Activated CD4-positive, alpha-beta T cell treated with anti-CD3 and anti-CD28 coated beads, Interleukin-2, amount 50 U/mL, for 4 hours (primary cell): Measurements from ENCODE around the gene GRPEL1.
"Not testable (repeated sequence)": the region's sequence is repeated elsewhere in the genome, so short reads cannot be mapped to it uniquely, and the experiment has no call there.

ENCODE experiments used
- DNase-seq, 2 experiments: peaks; one replicate each; pipeline ENCODE4 v3.0.0-alpha.2; 2020

Gene GRPEL1

DNA sequence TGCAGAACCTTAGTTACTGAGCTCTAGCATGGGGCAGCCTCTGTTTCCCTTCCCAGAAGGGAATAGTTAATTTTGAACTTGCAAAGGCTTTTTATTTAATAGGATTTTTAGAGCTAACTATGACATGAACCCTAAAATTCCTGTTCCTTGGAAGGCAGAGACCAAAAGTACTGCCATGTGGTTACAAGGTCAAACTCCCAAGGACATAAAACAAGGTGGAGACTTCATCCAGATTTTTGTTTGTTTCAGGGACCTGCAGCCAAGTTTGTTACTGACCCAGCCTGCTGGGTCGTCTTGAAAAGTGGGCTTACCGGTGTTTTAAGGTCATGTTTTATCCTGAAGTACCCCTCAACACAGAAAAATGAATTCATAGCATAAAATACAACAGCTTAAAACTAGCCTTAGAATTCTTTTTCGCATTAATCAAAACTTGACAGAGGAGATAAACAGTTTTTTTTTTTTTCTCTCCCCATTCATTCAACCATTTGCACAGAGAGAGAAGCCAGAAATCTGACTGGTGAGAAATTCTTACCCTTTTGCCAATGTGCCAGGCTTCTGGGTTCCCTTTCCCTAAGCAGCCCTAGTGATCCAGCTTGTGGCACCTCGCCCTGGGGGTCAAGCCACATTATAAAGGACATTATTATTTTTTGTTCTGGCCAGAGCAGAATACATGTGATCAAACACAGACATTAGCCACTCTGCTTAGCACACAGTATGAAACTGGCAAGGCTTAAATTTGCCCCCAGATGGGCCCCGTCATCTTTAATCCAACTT is 21.5 kb upstream of the GRPEL1 start:
- DNase-seq: no peak

DNA sequence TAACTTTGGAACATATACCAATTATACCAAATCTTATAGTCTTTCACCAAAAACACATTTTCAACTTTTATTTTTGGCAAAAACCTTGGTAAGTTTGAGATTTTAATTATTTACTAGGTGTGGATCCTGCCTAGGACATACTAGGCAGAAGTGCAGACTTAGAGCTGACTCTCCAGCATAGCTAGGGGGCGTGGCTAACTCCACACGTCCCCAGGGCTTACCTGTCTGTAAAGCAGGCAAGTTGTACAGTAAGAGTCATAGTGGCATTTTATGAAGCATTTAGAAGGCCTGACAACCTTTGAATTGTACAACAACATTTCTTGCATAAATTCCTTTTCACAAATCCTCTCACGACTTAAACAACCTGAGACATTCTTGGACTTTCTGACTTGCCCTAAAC is 19.2 kb upstream of the GRPEL1 start:
- no peak for DNase-seq

DNA sequence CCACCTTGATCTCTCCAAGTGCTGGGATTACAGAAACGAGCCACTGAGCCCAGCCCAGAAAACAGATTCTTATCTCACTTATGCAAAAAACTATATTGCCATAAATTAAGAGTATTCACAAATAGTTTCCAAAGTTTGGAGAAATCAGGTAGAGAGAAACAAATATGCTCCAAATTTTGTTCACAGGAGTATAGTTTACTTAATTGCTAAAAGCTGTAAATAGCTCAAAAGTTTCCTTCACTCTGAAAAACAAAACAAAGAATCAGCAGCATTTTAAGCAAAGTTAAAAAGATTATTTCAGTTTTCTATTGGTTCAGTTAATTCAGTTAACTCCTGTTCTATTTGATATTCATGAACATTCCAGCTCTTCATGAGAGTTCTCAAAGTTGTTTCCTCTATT is 18.5 kb upstream of the GRPEL1 start:
- no peak for DNase-seq

DNA sequence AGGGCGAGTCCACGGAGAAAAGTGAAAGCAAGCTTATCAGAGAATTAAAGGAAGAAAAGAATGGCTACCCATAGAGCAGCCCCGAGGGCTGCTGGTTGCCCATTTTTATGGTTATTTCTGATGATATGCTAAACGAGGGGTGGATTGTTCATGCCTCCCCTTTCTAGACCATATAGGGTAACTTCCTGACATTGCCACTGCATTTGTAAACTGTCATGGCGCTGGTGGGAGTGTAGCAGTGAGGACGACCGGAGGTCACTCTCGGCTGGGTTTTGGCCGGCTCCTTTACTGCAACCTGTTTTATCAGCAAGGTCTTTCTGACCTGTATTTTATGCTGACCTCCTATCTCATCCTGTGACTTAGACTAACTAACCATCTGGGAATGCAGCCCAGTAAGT is 16.7 kb upstream of the GRPEL1 start:
- not testable (repeated sequence) for DNase-seq

DNA sequence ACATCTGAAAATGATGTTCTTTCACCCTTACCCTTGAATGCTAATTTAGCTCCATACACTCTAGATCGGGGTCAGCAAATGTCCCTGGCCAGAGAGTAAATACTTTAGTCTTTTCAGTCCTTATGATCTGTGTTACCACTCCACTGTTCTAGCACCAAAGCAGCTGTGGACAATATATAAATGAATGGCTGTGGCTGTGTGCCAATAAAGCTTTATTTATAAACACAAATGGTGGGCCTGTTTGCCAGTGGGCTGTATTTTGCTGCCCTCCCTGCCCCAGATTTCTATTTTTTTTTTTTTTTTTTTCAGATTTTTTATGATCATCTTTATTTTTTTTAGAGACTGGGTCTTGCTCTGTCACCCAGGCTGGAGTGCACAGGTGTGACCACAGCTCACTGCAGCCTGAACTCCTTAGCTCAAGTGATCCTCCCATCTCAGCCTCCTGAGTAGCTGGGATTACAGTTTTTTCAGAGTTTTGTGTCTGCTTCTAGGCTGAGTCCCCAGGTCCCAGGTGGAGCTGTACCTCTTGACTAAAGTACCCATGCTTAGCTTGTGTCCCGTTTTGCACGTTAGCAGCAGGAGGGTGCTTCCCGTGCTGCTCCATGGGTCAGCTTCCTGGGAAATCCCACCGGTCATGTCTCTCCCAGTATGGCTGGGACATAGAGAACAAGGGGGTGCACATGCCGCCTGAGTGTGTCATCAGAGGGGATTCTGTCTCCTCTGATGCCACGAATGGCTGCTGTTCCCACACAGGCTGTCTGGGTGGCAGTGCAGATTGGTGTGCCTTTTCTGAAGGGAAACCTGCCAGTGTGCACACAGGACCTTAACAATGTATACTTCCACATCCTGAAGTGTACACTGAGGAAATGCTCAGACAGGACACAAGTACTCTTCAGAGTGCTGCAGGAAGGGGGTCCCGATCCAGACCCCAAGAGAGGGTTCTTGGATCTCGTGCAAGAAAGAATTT is 16.0 kb upstream of the GRPEL1 start:
- DNase-seq: no peak

DNA sequence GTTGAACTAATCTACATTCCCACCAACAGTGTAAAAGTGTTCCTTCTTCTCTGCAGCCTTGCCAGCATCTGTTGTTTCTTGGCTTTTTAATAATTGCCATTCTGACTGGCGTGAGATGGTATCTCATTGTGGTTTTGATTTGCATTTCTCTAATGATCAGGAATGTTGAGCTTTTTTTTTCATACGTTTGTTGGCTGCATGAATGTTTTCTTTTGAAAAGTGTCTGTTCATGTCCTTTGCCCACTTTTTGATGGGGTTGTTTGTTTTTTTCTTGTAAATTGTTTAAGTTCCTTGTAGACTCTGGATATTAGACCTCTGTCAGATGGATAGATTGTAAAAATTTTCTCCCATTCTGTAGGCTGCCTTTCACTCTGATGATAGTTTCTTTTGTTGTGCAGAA is 12.0 kb upstream of the GRPEL1 start:
- not testable (repeated sequence) for DNase-seq

DNA sequence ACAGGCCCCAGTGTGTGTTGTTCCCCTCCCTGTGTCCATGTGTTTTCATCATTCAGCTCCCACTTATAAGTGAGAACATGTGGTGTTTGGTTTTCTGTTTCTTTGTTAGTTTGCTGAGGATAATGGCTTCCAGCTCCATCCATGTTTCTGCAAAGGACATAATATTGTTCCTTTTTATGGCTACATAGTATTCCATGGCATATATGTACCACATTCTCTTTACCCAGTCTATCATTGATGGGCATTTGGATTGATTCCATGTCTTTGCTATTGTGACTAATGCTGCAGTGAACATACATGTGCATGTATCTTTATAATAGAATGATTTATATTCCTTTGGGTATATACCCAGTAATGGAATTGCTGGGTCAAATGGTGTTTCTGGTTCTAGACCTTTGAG is 11.6 kb upstream of the GRPEL1 start:
- DNase-seq: not testable (repeated sequence)

DNA sequence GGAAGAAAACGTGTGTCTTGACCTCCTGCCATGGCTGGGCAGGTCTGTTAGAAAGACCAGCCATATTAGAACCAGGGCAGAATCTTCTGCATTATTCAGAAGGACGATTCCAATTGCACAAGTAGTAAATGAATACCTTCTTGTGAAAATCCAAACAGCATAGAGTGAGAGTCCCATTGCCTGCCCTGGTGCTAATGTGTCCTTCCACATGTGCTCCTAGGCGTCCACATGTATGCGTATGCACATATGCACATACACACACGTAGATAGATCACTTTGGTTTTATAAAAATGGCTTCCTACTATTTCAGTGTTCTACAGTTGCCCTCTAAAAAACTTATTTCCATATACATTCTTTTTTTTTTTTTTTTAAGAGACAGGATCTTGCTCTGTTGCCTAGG is 10.2 kb upstream of the GRPEL1 start:
- DNase-seq: no peak

DNA sequence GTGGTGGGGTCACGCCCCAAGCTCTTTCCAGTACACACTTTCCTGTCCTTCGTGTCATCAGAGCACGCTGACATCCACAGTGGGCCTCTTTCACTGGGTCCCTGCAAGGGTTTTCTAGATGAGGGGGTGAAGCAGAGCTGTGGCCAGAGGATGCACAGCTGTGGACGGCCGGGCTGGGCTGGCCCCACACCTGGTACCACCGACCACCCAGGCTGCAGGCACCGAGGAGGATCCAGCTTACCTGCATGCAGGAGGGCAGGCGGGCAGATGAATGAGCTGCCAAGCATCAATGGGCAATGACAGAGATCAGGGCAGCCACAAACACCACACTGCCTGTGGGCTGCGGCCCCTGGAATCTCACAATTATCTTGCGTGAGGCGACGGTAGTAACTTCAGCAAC is 9.5 kb upstream of the GRPEL1 start:
- no peak for DNase-seq

DNA sequence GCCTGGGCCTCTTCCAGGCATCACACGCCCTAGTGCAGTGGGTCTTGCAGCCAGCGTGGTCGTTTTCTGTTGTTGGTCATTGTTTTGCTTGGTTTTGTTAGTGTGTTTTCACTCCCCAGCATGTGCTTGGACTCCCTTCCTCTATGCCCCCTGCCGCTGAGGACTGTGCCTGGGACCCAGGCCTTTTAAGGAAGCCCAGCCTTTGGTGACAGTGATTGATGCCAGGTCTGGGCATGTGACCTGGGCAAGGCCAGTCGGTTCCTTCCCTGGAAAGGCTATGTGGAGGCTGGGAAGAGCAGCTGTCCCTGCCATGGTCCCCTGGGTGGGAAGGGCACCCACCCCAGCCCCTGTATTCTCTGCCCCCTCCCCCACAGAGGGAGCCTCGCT is 8.8 kb upstream of the GRPEL1 start:
- no peak for DNase-seq

DNA sequence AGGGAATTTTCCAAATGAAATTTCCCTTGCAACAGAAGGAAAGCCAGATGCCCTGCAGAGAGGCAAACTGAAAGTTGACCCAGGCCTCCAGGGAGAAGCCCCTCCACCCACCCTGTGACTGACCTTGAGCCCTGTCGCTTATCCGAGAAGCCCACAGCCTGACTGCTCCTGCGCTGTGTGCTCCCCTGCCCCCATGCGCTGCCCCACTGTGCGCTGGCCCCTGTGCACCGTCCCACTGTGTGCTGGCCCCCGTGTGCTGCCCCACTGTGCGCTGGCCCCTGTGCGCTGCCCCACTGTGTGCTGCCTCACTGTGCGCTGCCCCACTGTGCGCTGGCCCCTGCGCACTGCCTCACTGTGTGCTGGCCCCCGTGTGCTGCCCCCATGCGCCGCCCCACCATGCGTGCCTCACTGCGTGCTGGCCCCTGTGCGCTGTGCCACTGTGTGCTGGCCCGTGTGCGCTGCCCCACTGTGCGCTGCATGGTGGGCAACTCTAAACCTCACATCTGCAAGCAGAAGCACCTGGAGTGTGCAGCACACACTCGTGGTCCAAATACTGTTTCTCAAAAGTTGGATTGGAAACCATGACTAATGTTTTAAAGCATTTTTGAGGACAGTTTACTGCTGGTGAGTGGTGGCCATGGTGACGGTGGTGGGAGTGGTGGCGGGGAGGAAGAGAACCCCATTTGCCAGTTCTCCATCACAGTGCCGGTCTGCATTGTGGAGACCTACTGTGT is 8.3 kb upstream of the GRPEL1 start:
- no peak for DNase-seq

DNA sequence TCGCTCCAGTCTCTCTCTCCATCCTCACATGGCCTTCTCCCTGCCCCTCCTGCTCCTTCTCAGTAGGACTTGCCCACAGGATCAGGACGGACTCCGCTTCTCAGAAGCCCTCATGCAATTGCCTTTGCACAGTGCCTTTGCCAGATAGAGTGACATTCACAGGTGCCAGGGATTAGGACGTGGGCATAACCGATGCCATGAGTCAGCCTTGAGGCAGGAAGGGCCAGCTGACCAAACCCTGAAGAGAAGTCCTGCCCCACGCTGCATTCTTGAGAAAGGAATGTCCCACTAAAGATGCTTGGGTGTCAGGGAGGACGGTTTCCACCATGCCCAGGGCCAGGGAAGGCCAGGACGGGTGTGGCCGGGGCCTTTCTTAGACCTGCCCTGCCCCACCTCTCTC is 6.6 kb upstream of the GRPEL1 start:
- no peak for DNase-seq

DNA sequence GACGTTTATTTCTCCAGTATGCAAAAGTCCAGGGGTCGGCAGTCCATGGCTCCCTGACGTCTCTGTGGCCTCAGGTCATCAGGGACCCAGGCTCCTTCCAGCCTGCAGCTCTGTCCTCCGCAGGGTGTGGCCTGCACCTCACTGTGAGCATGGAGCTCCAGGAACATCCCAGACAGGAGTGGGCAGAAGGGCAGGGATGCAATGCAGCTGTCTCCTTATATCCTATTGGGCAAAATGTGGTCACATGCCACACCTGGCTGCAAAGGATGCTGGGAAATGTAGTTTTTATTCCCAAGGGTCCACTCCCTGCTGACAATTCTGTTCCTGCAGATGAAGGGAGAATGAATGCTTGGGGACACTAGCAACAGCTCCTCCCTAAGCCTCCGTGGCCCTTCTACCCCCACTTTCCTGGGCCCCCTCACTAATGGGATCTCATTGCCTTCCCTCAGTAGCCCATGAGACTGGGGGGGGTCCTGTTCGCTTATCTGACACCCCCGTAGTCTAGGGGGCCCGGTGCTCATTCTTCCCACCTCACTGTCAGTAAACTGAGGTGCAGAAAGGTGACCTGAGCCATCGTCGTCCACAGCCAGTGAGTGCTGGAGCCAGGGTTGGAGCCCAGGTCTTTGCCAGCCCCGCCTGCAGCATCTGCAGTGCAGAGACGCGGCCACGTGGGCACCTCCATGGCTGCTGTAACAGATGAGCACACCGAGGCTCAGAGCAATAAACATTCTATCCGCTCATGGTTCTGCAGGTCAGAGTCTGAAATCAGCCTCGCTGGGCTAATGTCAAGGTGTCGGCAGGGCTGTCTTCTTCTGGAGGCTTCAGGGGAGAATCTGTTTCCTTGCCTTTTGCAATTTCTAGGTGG is 5.9 kb upstream of the GRPEL1 start:
- no peak for DNase-seq

DNA sequence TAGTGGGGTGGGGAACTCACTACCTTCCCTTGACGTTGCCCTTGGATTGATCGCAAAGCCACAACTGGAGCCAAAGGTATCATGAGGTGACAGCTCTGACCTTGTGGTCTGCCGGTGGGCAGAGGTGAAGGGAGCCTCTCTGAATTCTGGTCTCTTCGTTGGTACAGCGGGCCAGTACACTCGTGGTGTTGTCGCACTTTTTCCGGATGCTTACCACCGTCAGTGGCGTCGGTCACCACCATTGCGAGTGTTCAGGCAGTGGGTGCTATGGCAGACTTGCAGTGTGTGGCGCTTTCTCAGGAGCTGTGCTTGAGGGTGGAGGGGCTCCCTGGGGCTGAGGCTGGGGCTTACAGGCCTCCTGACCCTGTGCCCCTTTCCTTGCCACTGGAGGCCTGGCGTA is 5.2 kb upstream of the GRPEL1 start:
- DNase-seq: no peak

DNA sequence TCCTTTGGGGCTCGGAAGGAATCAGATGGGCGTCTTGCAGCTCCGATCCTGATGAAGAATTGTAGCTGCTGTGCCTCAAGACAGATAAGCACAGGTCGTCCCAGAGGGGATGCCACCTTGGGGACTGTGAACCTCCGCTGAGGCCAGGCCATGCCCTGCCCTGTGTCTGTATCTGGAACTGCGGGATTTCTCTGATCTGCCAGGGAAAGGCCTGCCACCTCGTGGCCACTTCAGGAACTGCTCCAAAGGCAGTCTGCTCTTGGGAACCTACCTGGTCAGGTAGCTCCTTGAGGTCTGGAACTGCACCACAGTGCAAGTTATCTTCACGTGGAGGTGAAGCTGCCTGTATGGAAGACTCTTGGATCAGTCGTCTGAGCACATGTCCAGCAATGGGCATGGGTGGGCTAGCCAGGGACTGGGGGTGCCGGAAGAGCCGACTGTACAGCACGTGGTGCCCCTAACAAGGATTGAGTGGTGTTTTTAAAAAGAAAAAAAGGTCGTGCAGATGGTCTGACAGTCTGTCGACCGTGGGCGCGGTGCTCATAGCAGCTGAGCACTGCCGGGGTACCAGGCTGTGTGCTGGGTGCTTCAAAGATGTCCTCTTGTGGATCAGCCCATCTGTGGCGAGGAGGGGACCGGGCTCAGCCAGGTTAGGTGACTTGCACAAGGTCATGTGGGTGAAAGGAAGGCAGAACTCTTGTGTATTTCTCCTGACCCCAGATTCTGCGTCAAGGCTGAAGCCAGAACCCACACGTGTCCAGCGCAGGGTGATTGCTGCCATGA is 3.1 kb upstream of the GRPEL1 start:
- peak; percentile 86 to 90 for DNase-seq

DNA sequence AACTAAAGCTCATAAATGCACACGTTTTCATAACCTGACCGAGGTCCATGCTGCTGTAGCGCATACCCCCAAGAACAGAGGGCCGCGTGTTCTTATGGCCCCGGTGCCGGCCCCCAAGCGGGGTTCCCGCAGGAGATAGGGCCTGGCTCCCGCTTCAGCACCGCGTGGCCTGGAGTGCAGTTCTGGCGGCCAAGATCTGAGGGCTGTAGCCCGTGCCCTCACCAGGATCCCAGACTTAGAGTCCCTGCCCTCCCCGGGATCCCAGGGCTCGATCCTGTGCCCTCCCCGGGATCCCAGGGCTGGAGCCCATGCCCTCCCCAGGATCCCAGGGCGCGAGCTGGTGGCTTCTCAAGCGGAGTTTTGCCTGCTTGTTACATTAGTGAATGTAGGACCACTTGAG is 1.0 kb upstream of the GRPEL1 start:
- no peak for DNase-seq

DNA sequence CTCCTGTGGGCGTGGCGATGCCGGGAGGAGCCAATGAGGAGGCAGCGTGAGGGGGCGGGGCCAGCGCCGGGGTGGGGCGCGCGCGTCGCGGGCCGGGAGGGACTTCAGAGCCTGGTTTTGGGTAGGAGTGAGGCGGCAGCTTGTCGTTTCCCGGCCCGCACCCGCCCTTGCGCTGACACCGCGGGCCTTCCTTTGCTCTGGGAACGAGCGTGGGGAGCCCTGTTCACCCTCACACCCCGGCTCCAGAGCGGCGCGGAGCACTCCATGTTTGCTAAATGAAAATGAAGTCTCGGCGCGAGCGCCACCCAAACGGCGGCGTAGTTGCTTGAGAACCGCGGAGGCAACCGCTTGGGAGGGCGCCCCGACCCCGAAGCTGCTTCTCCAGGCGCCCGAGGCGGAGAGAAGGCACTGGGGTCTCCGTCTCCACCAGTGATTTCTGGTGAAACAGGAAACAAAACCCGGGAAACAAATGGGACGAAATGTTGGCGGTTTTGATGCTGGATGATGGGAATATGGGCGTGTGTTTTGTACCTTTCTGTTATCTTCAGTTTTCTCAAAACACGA is 497 bp upstream of the GRPEL1 start:
- DNase-seq: no peak

DNA sequence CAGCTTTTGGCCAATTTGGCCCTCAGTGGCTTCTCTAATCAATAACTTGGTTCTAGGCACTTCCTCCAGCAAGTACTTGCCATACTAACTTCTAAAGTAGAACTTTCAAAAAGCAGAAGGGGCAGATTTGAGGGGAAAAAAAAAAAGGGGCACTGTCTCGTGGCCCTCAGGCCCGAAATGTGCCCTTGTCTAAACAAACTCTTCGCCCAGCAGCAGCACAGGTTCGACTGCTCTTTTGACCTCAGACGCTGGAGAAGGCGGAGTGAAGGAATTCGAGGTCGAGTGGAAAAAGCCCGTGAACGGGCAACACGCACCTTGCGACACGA is 775 bp downstream of the GRPEL1 start:
- DNase-seq: no peak

DNA sequence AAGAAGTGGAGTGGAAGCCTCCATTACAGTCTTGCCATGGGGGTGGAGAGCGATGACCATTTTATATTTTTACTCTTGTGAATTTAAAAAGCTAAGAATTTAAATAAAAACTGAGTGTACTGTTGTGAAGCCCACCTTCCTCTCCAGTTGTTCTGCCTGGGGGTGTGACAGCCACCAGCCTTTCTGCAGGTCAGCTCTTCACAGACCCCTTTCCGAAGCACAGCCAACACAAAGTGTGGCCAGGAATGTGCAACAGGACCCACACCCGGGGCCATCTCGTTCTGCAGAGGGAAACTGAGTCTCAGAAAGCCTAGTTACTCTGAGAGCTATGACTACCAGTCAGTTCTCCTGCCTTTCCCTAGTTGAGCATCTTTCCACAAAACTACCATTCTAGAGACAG is 1.4 kb downstream of the GRPEL1 start:
- no peak for DNase-seq

DNA sequence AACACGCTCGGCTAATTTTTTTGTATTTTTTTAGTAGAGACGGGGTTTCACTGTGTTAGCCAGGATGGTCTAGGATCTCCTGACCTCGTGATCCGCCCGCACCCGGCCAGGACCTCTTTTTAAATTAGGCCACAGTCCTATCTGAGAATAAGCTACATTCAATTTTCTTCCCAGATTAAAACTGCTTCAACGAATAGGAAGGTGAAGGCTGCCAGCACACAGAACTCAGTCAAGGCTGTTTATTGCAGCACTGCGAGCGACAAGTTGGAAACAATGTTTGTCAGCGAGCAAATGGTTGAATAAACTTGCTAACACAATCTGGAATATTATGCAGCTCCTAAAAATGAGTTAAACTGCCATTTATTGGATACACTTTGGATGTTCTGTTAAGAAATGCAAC is 1.9 kb downstream of the GRPEL1 start:
- no peak for DNase-seq

DNA sequence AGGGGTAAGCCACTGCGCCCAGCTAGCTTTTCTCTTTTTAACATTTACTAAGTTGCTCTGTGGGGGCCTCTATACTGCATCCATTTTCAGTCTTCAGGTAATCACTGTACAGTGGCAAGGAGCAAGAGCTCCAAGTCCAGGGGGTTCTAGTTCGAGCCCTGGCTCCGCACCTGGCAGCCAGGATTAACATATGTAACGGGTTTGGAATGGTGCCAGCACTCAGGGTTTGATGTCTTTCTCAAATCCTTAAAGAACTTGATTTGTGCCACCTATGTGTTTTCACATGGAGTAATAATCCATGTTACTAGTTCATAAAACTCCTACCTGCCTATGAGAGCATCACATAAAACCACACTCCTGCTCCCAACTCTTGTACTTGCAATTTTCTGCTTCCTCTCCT is 4.5 kb downstream of the GRPEL1 start:
- no peak for DNase-seq

DNA sequence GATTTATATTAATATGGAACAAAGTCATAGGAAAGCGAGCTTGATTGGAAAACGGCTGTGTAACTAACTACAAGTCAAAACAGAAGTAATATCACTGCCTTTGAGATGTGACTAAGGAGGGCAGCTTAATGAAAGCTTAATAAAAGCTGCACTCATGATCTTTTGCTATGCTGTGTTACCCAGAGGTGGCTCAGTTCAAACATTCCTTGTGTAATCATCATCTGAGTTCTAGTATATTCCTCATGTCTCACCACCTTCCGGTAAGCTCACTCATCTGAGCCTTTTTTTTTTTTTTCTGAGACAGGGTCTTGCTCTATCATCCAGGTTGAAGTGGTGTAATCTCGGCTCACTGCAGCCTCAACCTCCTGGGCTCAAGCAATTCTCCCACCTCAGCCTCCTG is 5.0 kb downstream of the GRPEL1 start:
- DNase-seq: no peak
